Omental fat pad (tissue), 4 donors: ENCODE results near the gene ITGA2B. TPM values are rescaled to one million over a fixed set of nuclear protein-coding genes. Genes with fewer than 3 reads are reported as not detected.
"Not testable (repeated sequence)": the region's sequence is repeated elsewhere in the genome, so short reads cannot be mapped to it uniquely, and the experiment has no call there.

Experiments used
- ATAC-seq: fragments of 150-250 bp; one replicate; pipeline ENCODE4 v1.9.1; 2016; ENCODE audit warnings: mild to moderate bottlenecking, moderate library complexity; ENCODE audit not compliant: low FRiP score
- DNase-seq: peaks from one replicate; pipeline ENCODE4 v3.0.0-alpha.2; 2019; ENCODE audit warnings: low spot score
- CTCF ChIP-seq, 3 donors: fragments of 450-650 bp; IDR thresholded peaks; one replicate each; pipeline ENCODE4 v1.5.1; 2016 to 2017; ENCODE audit warnings: antibody characterized with exemption in 3 of 3, mild to moderate bottlenecking in 3 of 3, moderate library complexity in 2 of 3
- total RNA-seq, 4 donors: library from RNA; depleted of rRNA; stranded (reverse); fragments of >200 nt; gene quantifications; one replicate each; pipeline ENCODE4 v1.1.0, GENCODE V29; 2016

The ITGA2B gene
- total RNA-seq, 4 donors from 2014 or later, result 0.72 to 1.6 (median 1.0) TPM

- DNase-seq (no peak), ATAC-seq (no peak)
- TF ChIP-seq CTCF (IDR thresholded peaks at IDR 0.05), result no peak
Observed at GRCh38 chr17:44349553-44350070, 39.8 kb downstream of the ITGA2B start.

- ATAC-seq (no peak), DNase-seq (no peak)
- TF ChIP-seq CTCF (IDR thresholded peaks at IDR 0.05), result no peak
Observed at GRCh38 chr17:44348988-44349364, 40.5 kb downstream of the ITGA2B start.

GRCh38 chr17:44348234-44348987, 41.0 kb downstream of the ITGA2B start:
- ATAC-seq (no peak), DNase-seq (no peak)
- no peak for TF ChIP-seq CTCF (IDR thresholded peaks at IDR 0.05)

- not testable (repeated sequence) for ATAC-seq, DNase-seq
Observed at GRCh38 chr17:44347206-44348055, 42.0 kb downstream of the ITGA2B start.

- DNase-seq (no peak), ATAC-seq (no peak)
- TF ChIP-seq CTCF (IDR thresholded peaks at IDR 0.05), result no peak
Observed at GRCh38 chr17:44346064-44346844, 43.2 kb downstream of the ITGA2B start.

- no peak for TF ChIP-seq CTCF (IDR thresholded peaks at IDR 0.05)
- ATAC-seq (peak; percentile 12), DNase-seq (no peak)
Observed at GRCh38 chr17:44345454-44346026, 43.9 kb downstream of the ITGA2B start.
